HepG2 (cell line): ENCODE measurements around the gene KDM3B. TPM values are rescaled to one million over a fixed set of nuclear protein-coding genes. Genes with fewer than 3 reads are reported as not detected.

Experiments
- GATAD2A ChIP-seq: IDR thresholded peaks from 2 replicates; pipeline ENCODE4 v1.6.1; 2016
- ISL2 ChIP-seq: sonication (generic); formaldehyde crosslinking; IDR thresholded peaks from 2 replicates; pipeline ENCODE4 v1.5.0; 2020; ENCODE audit warnings: missing genetic modification reagents
- NFIB ChIP-seq: sonication (generic); formaldehyde crosslinking; IDR thresholded peaks from 2 replicates; pipeline ENCODE4 v1.9.0; 2021; ENCODE audit warnings: missing genetic modification reagents, mild to moderate bottlenecking, borderline replicate concordance
- ZFP36L2 ChIP-seq: sonication (generic); formaldehyde crosslinking; IDR thresholded peaks from 2 replicates; pipeline ENCODE4 v1.4.0; 2020; ENCODE audit warnings: missing genetic modification reagents
- polyA plus RNA-seq, 8 experiments: library from polyadenylated mRNA; depleted of rRNA in 3 of 8; stranded (reverse) in 7 of 8; unstranded in 1 of 8; fragments of >200 nt; fragmentation: Illumina TruSeq in 4 of 8; extraction: Trizol in 4 of 8; gene quantifications; 2 replicates each; pipeline versions ENCODE4 v1.2.1 to v1.2.3, GENCODE V29; 2011 to 2016; ENCODE audit warnings: low read depth in 4 of 8, missing spikeins in 1 of 8, mixed read lengths in 1 of 8; ENCODE audit not compliant: insufficient read depth in 1 of 8
- total RNA-seq, 5 experiments: library from RNA; depleted of rRNA; stranded (reverse); fragments of >200 nt; fragmentation: Illumina TruSeq; extraction: Trizol; gene quantifications; 2 replicates each; pipeline ENCODE4 v1.2.3, GENCODE V29; 2016; ENCODE audit warnings: low read depth in 1 of 5
- TF ChIP-seq, protein P1 (sequence below): IDR thresholded peaks from 2 replicates; pipeline ENCODE4 v1.6.1; 2012; ENCODE audit warnings: low read depth, low read length, improper control_type of control experiment
- TF ChIP-seq, protein P2 (sequence below): sonication (generic); formaldehyde crosslinking; IDR thresholded peaks from 2 replicates; pipeline ENCODE4 v1.4.0; 2020; ENCODE audit warnings: mild to moderate bottlenecking, missing genetic modification reagents, borderline replicate concordance
- TF ChIP-seq, protein P3 (sequence below): sonication (generic); formaldehyde crosslinking; IDR thresholded peaks from 2 replicates; pipeline ENCODE4 v1.5.0; 2020; ENCODE audit warnings: mild to moderate bottlenecking, missing genetic modification reagents, borderline replicate concordance
- TF ChIP-seq, protein P4 (sequence below): sonication (generic); formaldehyde crosslinking; IDR thresholded peaks from 2 replicates; pipeline ENCODE4 v1.4.0; 2020; ENCODE audit warnings: missing genetic modification reagents
- TF ChIP-seq, protein P5 (sequence below): sonication (generic); formaldehyde crosslinking; IDR thresholded peaks from 2 replicates; pipeline ENCODE4 v1.8.0; 2022; ENCODE audit warnings: missing genetic modification reagents, mild to moderate bottlenecking, moderate library complexity, borderline replicate concordance
- TF ChIP-seq, protein P6 (sequence below): sonication (generic); formaldehyde crosslinking; IDR thresholded peaks from 2 replicates; pipeline ENCODE4 v1.5.0; 2020; ENCODE audit warnings: mild to moderate bottlenecking, missing genetic modification reagents, moderate library complexity

The KDM3B gene
- total and polyA plus RNA-seq, 2 of the 13 experiments (the other 11 are each of a cell fraction or from before 2014, with no cell fraction given): 19.7 to 34.3 TPM

DNA sequence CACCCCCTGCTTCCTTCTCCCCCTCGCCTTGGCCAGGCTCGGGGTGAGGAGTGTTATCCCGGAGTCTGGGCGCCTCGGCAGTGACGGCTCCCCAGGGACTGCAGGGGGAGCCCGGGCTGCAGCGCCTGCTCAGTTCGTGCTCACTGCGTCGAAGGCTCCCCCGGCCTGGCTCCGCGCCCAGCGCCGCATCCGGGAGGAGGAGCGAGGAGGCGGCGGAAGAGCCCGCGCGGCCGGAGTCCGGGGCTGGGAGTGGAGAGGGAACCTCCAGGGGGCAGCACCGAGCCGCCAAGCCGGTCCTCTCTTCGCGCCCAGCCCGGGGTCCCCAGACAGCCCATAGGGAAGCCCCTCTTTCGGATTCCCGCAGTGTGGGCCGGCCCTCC lies 111.5 kb downstream of the KDM3B start (continued):
- TF ChIP-seq, protein P1, sequence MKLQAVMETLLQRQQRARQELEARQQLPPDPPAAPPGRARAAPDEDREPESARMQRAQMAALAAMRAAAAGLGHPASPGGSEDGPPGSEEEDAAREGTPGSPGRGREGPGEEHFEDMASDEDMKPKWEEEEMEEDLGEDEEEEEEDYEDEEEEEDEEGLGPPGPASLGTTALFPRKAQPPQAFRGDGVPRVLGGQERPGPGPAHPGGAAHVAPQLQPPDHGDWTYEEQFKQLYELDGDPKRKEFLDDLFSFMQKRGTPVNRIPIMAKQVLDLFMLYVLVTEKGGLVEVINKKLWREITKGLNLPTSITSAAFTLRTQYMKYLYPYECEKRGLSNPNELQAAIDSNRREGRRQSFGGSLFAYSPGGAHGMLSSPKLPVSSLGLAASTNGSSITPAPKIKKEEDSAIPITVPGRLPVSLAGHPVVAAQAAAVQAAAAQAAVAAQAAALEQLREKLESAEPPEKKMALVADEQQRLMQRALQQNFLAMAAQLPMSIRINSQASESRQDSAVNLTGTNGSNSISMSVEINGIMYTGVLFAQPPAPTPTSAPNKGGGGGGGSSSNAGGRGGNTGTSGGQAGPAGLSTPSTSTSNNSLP: no peak
- TF ChIP-seq, protein P2, sequence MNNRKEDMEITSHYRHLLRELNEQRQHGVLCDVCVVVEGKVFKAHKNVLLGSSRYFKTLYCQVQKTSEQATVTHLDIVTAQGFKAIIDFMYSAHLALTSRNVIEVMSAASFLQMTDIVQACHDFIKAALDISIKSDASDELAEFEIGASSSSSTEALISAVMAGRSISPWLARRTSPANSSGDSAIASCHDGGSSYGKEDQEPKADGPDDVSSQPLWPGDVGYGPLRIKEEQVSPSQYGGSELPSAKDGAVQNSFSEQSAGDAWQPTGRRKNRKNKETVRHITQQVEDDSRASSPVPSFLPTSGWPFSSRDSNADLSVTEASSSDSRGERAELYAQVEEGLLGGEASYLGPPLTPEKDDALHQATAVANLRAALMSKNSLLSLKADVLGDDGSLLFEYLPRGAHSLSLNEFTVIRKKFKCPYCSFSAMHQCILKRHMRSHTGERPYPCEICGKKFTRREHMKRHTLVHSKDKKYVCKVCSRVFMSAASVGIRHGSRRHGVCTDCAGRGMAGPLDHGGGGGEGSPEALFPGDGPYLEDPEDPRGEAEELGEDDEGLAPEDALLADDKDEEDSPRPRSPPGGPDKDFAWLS: 0 out of 2 replicates have a peak, but pooled peaks have one; percentile 61
- peak; percentile 52; the same call in 1 of the 2 replicates for TF ChIP-seq NFIB
- TF ChIP-seq, protein P3, sequence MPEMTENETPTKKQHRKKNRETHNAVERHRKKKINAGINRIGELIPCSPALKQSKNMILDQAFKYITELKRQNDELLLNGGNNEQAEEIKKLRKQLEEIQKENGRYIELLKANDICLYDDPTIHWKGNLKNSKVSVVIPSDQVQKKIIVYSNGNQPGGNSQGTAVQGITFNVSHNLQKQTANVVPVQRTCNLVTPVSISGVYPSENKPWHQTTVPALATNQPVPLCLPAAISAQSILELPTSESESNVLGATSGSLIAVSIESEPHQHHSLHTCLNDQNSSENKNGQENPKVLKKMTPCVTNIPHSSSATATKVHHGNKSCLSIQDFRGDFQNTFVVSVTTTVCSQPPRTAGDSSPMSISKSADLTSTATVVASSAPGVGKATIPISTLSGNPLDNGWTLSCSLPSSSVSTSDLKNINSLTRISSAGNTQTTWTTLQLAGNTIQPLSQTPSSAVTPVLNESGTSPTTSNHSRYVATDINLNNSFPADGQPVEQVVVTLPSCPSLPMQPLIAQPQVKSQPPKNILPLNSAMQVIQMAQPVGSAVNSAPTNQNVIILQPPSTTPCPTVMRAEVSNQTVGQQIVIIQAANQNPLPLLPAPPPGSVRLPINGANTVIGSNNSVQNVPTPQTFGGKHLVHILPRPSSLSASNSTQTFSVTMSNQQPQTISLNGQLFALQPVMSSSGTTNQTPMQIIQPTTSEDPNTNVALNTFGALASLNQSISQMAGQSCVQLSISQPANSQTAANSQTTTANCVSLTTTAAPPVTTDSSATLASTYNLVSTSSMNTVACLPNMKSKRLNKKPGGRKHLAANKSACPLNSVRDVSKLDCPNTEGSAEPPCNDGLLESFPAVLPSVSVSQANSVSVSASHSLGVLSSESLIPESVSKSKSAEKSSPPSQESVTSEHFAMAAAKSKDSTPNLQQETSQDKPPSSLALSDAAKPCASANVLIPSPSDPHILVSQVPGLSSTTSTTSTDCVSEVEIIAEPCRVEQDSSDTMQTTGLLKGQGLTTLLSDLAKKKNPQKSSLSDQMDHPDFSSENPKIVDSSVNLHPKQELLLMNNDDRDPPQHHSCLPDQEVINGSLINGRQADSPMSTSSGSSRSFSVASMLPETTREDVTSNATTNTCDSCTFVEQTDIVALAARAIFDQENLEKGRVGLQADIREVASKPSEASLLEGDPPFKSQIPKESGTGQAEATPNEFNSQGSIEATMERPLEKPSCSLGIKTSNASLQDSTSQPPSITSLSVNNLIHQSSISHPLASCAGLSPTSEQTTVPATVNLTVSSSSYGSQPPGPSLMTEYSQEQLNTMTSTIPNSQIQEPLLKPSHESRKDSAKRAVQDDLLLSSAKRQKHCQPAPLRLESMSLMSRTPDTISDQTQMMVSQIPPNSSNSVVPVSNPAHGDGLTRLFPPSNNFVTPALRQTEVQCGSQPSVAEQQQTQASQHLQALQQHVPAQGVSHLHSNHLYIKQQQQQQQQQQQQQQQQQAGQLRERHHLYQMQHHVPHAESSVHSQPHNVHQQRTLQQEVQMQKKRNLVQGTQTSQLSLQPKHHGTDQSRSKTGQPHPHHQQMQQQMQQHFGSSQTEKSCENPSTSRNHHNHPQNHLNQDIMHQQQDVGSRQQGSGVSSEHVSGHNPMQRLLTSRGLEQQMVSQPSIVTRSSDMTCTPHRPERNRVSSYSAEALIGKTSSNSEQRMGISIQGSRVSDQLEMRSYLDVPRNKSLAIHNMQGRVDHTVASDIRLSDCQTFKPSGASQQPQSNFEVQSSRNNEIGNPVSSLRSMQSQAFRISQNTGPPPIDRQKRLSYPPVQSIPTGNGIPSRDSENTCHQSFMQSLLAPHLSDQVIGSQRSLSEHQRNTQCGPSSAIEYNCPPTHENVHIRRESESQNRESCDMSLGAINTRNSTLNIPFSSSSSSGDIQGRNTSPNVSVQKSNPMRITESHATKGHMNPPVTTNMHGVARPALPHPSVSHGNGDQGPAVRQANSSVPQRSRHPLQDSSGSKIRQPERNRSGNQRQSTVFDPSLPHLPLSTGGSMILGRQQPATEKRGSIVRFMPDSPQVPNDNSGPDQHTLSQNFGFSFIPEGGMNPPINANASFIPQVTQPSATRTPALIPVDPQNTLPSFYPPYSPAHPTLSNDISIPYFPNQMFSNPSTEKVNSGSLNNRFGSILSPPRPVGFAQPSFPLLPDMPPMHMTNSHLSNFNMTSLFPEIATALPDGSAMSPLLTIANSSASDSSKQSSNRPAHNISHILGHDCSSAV (CRISPR knock-in tag): no peak
- TF ChIP-seq ZFP36L2: no peak
- TF ChIP-seq, protein P4, sequence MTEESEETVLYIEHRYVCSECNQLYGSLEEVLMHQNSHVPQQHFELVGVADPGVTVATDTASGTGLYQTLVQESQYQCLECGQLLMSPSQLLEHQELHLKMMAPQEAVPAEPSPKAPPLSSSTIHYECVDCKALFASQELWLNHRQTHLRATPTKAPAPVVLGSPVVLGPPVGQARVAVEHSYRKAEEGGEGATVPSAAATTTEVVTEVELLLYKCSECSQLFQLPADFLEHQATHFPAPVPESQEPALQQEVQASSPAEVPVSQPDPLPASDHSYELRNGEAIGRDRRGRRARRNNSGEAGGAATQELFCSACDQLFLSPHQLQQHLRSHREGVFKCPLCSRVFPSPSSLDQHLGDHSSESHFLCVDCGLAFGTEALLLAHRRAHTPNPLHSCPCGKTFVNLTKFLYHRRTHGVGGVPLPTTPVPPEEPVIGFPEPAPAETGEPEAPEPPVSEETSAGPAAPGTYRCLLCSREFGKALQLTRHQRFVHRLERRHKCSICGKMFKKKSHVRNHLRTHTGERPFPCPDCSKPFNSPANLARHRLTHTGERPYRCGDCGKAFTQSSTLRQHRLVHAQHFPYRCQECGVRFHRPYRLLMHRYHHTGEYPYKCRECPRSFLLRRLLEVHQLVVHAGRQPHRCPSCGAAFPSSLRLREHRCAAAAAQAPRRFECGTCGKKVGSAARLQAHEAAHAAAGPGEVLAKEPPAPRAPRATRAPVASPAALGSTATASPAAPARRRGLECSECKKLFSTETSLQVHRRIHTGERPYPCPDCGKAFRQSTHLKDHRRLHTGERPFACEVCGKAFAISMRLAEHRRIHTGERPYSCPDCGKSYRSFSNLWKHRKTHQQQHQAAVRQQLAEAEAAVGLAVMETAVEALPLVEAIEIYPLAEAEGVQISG (CRISPR knock-in tag): no peak; the same call in 1 of the 2 replicates
- TF ChIP-seq, protein P5, sequence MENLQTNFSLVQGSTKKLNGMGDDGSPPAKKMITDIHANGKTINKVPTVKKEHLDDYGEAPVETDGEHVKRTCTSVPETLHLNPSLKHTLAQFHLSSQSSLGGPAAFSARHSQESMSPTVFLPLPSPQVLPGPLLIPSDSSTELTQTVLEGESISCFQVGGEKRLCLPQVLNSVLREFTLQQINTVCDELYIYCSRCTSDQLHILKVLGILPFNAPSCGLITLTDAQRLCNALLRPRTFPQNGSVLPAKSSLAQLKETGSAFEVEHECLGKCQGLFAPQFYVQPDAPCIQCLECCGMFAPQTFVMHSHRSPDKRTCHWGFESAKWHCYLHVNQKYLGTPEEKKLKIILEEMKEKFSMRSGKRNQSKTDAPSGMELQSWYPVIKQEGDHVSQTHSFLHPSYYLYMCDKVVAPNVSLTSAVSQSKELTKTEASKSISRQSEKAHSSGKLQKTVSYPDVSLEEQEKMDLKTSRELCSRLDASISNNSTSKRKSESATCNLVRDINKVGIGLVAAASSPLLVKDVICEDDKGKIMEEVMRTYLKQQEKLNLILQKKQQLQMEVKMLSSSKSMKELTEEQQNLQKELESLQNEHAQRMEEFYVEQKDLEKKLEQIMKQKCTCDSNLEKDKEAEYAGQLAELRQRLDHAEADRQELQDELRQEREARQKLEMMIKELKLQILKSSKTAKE (CRISPR knock-in tag): peak; percentile 57
- peak; percentile 61; the same call in 1 of the 2 replicates for TF ChIP-seq GATAD2A (CRISPR knock-in tag)
- TF ChIP-seq, protein P6, sequence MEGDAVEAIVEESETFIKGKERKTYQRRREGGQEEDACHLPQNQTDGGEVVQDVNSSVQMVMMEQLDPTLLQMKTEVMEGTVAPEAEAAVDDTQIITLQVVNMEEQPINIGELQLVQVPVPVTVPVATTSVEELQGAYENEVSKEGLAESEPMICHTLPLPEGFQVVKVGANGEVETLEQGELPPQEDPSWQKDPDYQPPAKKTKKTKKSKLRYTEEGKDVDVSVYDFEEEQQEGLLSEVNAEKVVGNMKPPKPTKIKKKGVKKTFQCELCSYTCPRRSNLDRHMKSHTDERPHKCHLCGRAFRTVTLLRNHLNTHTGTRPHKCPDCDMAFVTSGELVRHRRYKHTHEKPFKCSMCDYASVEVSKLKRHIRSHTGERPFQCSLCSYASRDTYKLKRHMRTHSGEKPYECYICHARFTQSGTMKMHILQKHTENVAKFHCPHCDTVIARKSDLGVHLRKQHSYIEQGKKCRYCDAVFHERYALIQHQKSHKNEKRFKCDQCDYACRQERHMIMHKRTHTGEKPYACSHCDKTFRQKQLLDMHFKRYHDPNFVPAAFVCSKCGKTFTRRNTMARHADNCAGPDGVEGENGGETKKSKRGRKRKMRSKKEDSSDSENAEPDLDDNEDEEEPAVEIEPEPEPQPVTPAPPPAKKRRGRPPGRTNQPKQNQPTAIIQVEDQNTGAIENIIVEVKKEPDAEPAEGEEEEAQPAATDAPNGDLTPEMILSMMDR (CRISPR knock-in tag): peak; percentile 90
- TF ChIP-seq ISL2 (CRISPR knock-in tag): peak; percentile 74; the same call in 1 of the 2 replicates
